ENCODE results near the gene MT4.

The MT4 gene

DNA sequence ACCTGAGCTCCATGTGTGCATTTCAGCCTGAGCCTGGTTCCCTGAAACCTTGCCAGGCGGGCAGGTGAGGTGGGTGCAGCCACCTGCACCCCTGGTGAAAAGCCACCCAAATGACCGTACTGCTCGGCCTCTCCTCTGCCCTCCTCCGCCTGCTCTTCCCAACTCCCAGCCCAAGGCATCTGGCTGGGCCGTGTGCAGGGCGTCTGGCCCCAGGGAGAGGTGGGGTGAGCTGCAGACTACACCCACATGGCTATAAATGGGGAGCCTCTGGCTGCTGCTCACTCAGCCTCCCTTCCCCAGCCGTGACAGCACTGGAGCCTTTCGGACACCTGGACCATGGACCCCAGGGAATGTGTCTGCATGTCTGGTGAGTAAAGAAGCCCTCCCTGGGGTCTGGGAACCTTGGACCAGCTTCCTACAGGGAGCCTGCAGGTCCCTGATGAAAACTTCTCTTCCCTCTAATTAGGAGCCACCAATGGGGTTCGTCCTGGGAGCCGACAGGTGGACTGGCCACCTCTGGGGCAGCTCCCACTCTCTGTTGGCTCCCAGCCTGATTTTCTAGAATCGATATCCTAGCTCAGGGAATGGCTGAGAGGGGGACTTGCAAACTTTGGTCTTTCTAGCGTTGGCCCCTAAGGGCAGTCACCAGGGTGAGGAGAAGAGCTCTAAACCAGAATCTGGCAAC is at the start of gene MT4:
Gene MT4, plus strand, starts transcription at position 281 of the 685 bp plus-strand sequence. Its CDS starts 56 bp downstream, at position 337.
- DNase-seq (ENCODE audit: low read depth, low spot score), result no peak
- H3K27ac ChIP-seq, result no peak within 1 kb of the TSS

DNA sequence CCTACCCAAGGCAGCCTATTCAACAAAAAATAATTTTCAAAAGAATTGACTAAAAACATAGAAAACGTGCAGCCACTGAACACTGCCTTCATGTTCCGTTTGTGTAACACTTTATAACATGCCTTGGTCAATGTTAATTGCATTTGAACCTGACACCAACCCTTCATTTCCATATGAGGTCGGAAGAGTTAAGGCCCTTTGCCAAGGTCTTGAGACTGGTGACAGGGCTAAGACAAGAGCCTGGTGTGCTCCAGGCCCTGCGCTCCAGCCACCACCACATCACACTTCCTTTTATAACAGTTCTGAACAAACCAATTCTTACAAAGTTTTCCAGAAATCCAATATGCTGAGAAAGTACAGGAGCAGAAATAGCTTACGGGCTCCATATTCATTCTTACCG is 49.2 kb upstream of the MT4 start:
- no peak for DNase-seq (ENCODE audit: low read depth, low spot score)
- no peak overlapping the region for H3K27ac ChIP-seq

DNA sequence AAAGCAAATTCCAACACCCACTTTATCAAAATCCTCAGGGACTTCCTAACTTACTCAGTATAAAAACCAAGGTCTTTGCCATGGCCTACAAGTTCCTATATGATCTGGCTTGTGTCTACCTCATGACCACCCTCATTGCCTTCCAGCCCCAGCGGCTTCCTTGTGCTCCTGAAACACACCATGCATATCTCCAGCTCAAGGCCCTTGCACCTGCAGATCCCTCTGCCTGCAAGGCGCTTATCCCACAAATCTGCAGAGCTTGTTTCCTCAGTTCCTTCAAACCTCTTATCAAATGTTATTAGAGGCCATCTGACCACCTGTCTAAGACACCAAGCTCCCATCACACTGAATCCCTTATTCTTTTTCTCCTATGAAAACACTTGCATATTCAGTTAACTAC is 47.7 kb upstream of the MT4 start:
- H3K27ac ChIP-seq, result no peak overlapping the region
- DNase-seq (ENCODE audit: low read depth, low spot score), result no peak

GRCh38 chr16:56518425-56518824 is 46.4 kb upstream of the MT4 start:
- no peak for DNase-seq (ENCODE audit: low read depth, low spot score)
- H3K27ac ChIP-seq, result no peak overlapping the region

DNA sequence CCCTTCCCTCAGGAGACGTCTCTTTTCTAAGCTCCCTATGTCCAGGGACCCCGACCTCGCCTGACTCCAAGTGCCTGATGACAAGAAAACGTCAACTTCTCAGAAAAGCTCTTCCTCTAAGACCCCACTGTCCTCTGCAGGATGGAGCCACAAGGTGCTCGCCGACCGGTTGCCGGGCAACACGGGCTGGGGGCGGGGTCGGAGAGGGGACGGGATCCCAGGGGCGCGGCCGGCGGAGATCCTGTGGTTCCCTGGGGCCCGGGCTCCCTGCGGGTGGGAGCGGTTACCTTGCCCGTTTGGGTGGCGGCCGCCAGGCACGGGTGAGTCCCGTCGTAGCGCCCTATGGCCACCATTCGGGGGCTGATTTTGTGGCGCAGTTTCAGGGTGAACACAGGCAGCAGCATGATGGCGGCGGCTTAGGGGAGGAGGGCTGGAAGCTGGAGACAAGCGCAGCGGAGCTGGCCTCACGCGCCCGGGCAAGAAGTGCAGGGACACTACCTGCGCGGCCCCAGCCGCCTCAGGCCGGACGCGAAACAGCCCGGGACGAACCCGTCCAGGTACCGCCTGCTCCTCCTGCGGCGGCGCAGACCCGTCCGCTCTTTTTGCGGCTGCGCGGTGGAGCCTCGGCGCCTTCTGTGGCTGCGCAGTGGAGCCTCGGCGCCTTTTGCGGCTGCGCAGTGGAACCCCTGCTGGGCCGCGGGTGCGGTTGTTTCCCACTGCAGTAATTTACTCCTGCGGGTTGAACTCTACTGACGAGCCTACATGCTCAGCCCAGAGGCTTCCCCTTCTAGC is 45.2 kb upstream of the MT4 start, which contains the start of gene BBS2:
Gene BBS2, minus strand, starts transcription at position 566 of the 792 bp plus-strand sequence. Its CDS starts 162 bp downstream, at position 404.
- H3K27ac ChIP-seq, result peak within 1 kb of the TSS; percentile 79

GRCh38 chr16:56520251-56520577 is 44.7 kb upstream of the MT4 start:
- DNase-seq (ENCODE audit: low read depth, low spot score), result no peak
- peak overlapping the region; percentile 79 for H3K27ac ChIP-seq

More for the DNA sequence above, 45.2 kb upstream of the MT4 start, which contains the start of gene BBS2:
- DNase-seq (ENCODE audit: low read depth, low spot score), result peak; percentile 20

- no peak overlapping the region for H3K27ac ChIP-seq
These were observed 39.6 kb upstream of the MT4 start for GRCh38 chr16:56525236-56525635.

GRCh38 chr16:56530872-56531271 is 34.0 kb upstream of the MT4 start:
- DNase-seq (ENCODE audit: low read depth, low spot score), result no peak

More at GRCh38 chr16:56525236-56525635, 39.6 kb upstream of the MT4 start:
- DNase-seq (ENCODE audit: low read depth, low spot score), result no peak

DNA sequence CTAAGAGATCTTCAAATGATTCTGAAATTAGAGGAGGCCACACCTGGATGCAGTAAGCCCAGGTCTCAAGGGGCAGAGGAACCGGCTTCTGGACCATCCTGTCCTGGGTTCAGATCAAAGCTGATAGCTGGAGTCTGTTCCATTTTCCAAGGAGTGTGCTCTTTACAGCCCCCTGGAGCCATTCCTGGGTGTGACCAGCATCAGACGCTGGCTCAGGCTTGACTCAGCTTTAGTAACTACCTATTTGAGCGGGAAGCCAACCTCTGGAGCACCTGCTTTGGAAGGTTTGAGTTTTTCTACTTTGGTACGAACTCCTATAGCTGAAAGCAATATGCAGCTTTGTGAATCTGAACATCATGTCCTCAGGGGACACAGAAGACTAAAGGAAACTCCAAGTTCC is 32.2 kb upstream of the MT4 start:
- DNase-seq (ENCODE audit: low read depth, low spot score), result no peak
- H3K27ac ChIP-seq, result no peak overlapping the region

More at GRCh38 chr16:56530872-56531271, 34.0 kb upstream of the MT4 start:
- no peak overlapping the region for H3K27ac ChIP-seq

- no peak for DNase-seq (ENCODE audit: low read depth, low spot score)
- H3K27ac ChIP-seq, result no peak overlapping the region
These were observed 30.0 kb upstream of the MT4 start for GRCh38 chr16:56534847-56535383.

DNA sequence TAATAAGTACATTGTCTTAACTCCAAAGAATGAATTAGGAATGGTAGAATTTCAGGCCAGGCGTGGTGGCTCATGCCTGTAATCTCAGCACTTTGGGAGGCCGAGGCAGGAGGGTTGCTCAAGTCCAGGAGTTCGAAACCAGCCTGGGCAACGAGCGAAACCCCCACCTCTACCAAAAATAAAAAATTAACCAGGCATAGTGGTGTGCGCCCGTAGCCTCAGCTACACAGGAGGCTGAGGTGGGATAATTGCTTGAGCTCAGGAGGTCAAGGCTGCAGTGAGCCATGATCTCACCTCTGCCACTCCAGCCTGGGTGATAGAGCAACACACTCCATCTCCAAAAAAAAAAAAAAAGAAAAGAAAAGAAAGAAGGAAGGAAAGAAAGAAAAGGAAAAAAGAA is 26.5 kb upstream of the MT4 start:
- no peak for DNase-seq (ENCODE audit: low read depth, low spot score)
- no peak overlapping the region for H3K27ac ChIP-seq

DNA sequence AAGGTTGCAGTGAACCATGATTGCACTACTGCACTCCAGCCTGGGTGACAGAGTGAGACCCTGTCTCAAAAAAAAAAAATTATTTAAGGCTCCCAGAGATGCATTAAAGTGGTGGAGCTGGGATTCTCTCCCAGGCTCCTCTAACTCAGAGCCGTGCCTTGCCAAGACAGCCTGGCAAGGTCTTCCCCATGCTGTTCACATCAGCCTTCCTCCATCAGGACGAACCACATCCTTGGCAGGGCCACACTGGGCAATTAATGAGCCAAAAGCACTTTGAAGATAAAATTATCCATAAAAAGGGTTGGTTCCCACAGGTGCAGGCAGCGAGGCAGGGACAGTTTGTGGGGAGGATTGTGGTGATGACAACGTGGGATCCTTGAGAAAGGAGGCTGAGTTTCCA is 25.2 kb upstream of the MT4 start:
- DNase-seq (ENCODE audit: low read depth, low spot score), result no peak
- no peak overlapping the region for H3K27ac ChIP-seq

- no peak overlapping the region for H3K27ac ChIP-seq
- no peak for DNase-seq (ENCODE audit: low read depth, low spot score)
These were observed 22.8 kb upstream of the MT4 start for GRCh38 chr16:56542039-56542438.

DNA sequence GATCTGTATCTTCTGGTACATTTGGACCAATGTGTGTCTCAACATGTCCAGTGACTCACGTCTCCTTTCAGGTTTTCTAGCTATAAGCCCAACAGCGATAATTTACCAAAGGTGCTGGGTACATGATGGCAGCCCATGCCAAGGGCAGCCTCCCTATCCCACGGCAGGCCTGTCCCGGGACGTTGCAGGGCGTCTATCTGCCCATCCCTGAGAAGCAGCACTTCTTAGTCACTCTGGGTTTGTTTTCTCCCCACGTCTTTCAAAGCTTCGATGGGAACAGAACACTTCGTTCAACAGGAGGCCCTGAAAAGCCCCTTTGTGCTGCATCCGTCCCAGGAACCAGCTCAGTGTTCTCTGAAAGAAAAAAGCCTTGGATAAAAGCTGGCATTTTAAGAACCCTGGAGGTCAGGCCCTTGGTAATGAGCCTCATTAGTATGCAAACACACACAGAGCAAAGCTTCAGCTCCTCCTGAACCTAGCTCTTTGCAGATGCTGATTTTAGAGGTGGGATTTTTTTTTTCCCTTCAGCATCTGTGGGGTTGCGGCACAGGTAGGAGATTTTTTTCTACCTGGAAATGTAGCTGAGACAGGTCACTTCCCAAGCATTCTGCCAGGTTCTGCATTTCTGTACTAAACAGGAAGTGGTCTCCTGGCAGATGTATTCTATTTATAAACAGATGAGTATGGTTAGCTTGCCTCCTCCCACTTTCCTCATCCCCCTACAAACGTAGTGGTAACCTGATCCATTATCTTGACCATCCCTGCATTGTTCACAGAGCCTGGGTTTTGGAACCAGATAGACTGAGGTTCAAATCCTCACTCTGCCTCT is 17.5 kb upstream of the MT4 start:
- peak; percentile 43 for DNase-seq (ENCODE audit: low read depth, low spot score)
- H3K27ac ChIP-seq, result peak overlapping the region; percentile 68

GRCh38 chr16:56547949-56548567 is 16.8 kb upstream of the MT4 start:
- peak overlapping the region; percentile 68 for H3K27ac ChIP-seq
- no peak for DNase-seq (ENCODE audit: low read depth, low spot score)

- H3K27ac ChIP-seq, result no peak overlapping the region
- no peak for DNase-seq (ENCODE audit: low read depth, low spot score)
These were observed 15.7 kb upstream of the MT4 start for GRCh38 chr16:56549161-56549560.

GRCh38 chr16:56549744-56550385 is 15.0 kb upstream of the MT4 start:
- H3K27ac ChIP-seq, result peak overlapping the region; percentile 6
- DNase-seq (ENCODE audit: low read depth, low spot score), result peak; percentile 39

- no peak for DNase-seq (ENCODE audit: low read depth, low spot score)
- no peak overlapping the region for H3K27ac ChIP-seq
These were observed 12.8 kb upstream of the MT4 start for GRCh38 chr16:56551796-56552738.

Data from epithelial cell of prostate (primary cell).